Pancreas (tissue), 10 donors: ENCODE data around the gene PDE2A. TPM values are rescaled to one million over a fixed set of nuclear protein-coding genes. Genes with fewer than 3 reads are reported as not detected.

Experiments used
- ATAC-seq, 4 donors: fragments of 200-7000 bp; cut with Tn5 transposase; one replicate each; pipeline versions ENCODE4 v1.8.0 to v1.9.1; 2020; ENCODE audit warnings: mild to moderate bottlenecking in 4 of 4, moderate library complexity in 4 of 4
- DNase-seq, 6 donors: peaks; one replicate each; pipeline ENCODE4 v3.0.0-alpha.2; 2020
- FAIRE-seq: peaks from 2 replicates; lab custom pipeline; 2012; peaks lifted over from hg19 to GRCh38; lab: Jason Lieb, UNC
- H3K27ac ChIP-seq, 4 donors: fragments of 200-600 bp; sonication (generic); 1 replicate in 3 of 4; 2 replicates in 1 of 4; pipeline versions ENCODE4 v1.5.0 to v1.8.0; 2020
- H3K27me3 ChIP-seq, 4 donors: fragments of 200-600 bp; one replicate each; pipeline ENCODE4 v1.8.0; 2021
- H3K36me3 ChIP-seq, 3 donors: fragments of 200-600 bp; sonication (generic) in 1 of 3; one replicate each; pipeline versions ENCODE4 v1.5.0 to v1.8.0; 2020 to 2021
- H3K4me1 ChIP-seq, 3 donors: fragments of 200-600 bp; one replicate each; pipeline ENCODE4 v1.8.0; 2021
- H3K4me3 ChIP-seq, 4 donors: fragments of 200-600 bp; sonication (generic) in 2 of 4; one replicate each; pipeline versions ENCODE4 v1.5.0 to v1.8.0; 2020 to 2021
- H3K9me3 ChIP-seq, 4 donors: fragments of 200-600 bp; one replicate each; pipeline ENCODE4 v1.8.0; 2021
- CTCF ChIP-seq, 4 donors: fragments of 200-600 bp; sonication (generic) in 3 of 4; IDR thresholded peaks; one replicate each; pipeline versions ENCODE4 v1.5.0 to v1.8.0; 2021; ENCODE audit warnings: antibody characterized with exemption in 4 of 4
- WGBS, 2 donors: extraction: QIAGEN DNeasy Blood & Tissue Kit; methylation state at CpG; one replicate each; pipeline ENCODE4 v1.1.7; 2013; 5-methylcytosine and 5-hydroxymethylcytosine counted together
- intact Hi-C, 3 donors: fragments of 100-400 bp; cut with DNase I; formaldehyde crosslinking; loops; one replicate each; pipeline versions ENCODE4 v1.11.1 to v1.14.2; 2022
- polyA plus RNA-seq, 2 donors: library from polyadenylated mRNA; stranded (reverse); fragments of 200-250 nt; gene quantifications; one replicate each; pipeline ENCODE4 v1.2.3, GENCODE V29; 2013
- total RNA-seq, 6 donors: library from RNA; stranded (reverse); fragmentation: NEBNext Ultra II Directional in 4 of 6; extraction: Animal tissue kit (Norgen Biotek cat#: 25700) in 4 of 6; gene quantifications; one replicate each; pipeline versions ENCODE4 v1.2.1 to v1.2.4, GENCODE V29; 2021 to 2023
- donor health status: healthy with polysubstance abuse.
- donor health status: DM: no; HTN: no; CAD: no; lungs with moderate emphysema.
- donor health status: DM: no; HTN: no; CAD: no.
- donor health status: control.
- donor health status: control.
- donor health status: Bipolar disorder and iron deficiency.
- donor health status: DM: yes; HTN: yes; CAD: no.
- donor health status: DM: no; HTN: no; CAD: no.
- donor health status: DM: no; HTN: no; CAD: no.
- donor health status: DM: yes; HTN: yes; CAD: no.

Gene PDE2A
- total and polyA plus RNA-seq, 8 donors: 2.1 to 16.3 (median 4.1) TPM

- Histone ChIP-seq H3K27ac (no peak overlapping the region), H3K36me3 (no peaks in the 10 kb centered on the region), H3K27me3 (no peaks in the 10 kb centered on the region), H3K4me3 (no peak overlapping the region), H3K9me3 (no peaks in the 10 kb centered on the region), H3K4me1 (no peaks in the 10 kb centered on the region)
- TF ChIP-seq CTCF (IDR thresholded peaks at IDR 0.05): no peak
- ATAC-seq (peak in 3 of 4 donors; percentile 10 to 40 (median 14)), DNase-seq (no peak), FAIRE-seq (no peak)
- intact Hi-C loops: no loop called here
- WGBS, 2 donors: 72 to 73% methylated on average over 13 of the region's 13 CpGs
Observed at GRCh38 chr11:72605973-72606747, 68.1 kb downstream of the PDE2A start.

DNA sequence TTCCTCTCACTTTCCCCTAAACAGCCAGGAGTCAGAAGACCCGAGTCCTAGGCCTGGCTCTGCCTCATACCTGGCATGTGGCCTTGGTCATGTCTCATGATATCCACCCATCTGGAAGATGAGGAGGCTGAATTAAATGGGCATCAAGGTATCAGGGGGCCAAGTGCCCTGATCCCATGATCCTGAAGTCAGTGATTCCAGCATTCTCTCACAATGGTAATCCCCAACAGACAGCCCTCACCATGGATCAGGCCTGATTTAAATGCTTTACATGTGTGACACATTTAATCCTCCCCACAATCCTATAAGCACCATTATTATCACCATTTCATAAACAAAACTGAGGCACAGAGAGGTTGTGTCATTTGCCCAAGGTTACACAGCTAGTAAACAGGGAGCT is 70.0 kb downstream of the PDE2A start:
- Histone ChIP-seq H3K4me1 (no peaks in the 10 kb centered on the region), H3K27me3 (no peaks in the 10 kb centered on the region), H3K36me3 (no peaks in the 10 kb centered on the region), H3K27ac (no peak overlapping the region), H3K4me3 (no peak overlapping the region), H3K9me3 (no peaks in the 10 kb centered on the region)
- ATAC-seq: no peak
- intact Hi-C loops: no loop called here
- DNase-seq: no peak
- whole genome bisulfite sequencing, 2 donors: 71 to 100% methylated on average over 1 of the region's 1 CpG
- no peak for TF ChIP-seq CTCF (IDR thresholded peaks at IDR 0.05)
- no peak for FAIRE-seq

GRCh38 chr11:72602250-72602904 is 71.8 kb downstream of the PDE2A start:
- ATAC-seq (peak in 1 of 4 donors; percentile 26), DNase-seq (peak in 1 of 6 donors; percentile 43), FAIRE-seq (no peak)
- no peaks in the 10 kb centered on the region for H3K9me3 ChIP-seq
- no peak overlapping the region for H3K4me3 ChIP-seq
- H3K4me1 ChIP-seq: no peaks in the 10 kb centered on the region
- H3K36me3 ChIP-seq: no peaks in the 10 kb centered on the region
- intact Hi-C loops: no loop called here
- TF ChIP-seq CTCF (IDR thresholded peaks at IDR 0.05): no peak
- no peak overlapping the region for H3K27ac ChIP-seq
- no peaks in the 10 kb centered on the region for H3K27me3 ChIP-seq
- WGBS, 2 donors: 52 to 53% methylated on average over 11 of the region's 11 CpGs

DNA sequence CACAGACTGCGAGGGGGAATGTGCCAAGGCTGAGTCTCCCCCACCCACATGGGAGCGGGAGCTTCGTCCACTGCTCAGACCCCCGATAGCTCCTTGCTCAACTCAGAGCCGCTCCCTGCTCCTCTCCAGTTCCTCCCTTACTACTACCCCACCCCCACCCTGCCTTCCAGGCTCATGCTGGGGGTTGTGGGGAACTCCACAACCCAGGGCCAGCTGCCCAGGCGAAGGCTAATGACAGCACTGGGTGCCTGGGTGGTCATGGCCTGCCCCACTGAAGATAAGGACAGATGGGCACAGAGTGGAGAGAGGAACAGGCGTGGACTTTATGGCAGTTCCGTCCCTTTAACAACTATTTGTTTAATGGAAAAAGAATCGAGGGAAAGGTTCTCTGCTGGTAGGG is 73.7 kb downstream of the PDE2A start:
- no peak overlapping the region for H3K27ac ChIP-seq
- no peaks in the 10 kb centered on the region for H3K4me1 ChIP-seq
- DNase-seq (no peak), ATAC-seq (no peak), FAIRE-seq (no peak)
- H3K9me3 ChIP-seq: no peaks in the 10 kb centered on the region
- no peak for TF ChIP-seq CTCF (IDR thresholded peaks at IDR 0.05)
- H3K36me3 ChIP-seq: no peaks in the 10 kb centered on the region
- H3K4me3 ChIP-seq: no peak overlapping the region
- intact Hi-C loops: no loop called here
- no peaks in the 10 kb centered on the region for H3K27me3 ChIP-seq
- WGBS, 2 donors: 57 to 59% methylated on average over 8 to 9 of the region's 9 CpGs
